ENCODE results near the gene CLCN3. TPM values are rescaled to one million over a fixed set of nuclear protein-coding genes. Genes with fewer than 3 reads are reported as not detected.

The CLCN3 gene
- total RNA-seq, 1 donor from 2014 or later = 58.1 TPM

DNA sequence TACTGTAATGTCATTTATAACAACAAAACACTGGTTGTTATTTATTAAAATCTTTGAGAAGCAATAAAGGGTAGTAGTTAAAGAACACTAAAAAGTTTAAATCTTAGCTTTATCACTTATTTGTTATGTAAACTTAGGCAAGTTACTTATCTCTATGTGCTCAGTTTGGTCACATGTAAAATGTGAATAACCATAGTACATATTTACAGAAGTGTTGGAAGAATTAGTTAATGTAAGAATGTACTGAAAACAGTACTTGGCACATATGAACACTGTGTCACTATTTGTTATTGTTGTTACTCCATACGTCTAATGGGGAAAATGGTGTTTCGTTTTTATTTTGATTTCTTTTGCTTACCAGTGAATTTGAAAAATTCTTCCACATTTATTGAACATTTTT, 17.1 kb upstream of the CLCN3 start:
- H3K4me1 Mint-ChIP-seq (ENCODE audit: low read depth, unreplicated experiment) = no peaks in the 10 kb centered on the region
- no peaks in the 10 kb centered on the region for H3K36me3 Mint-ChIP-seq (ENCODE audit: unreplicated experiment)
- TF ChIP-seq CTCF (IDR thresholded peaks at IDR 0.05; ENCODE audit: partially characterized antibody, unreplicated experiment) = no peak
- no peak for DNase-seq
- no peaks in the 10 kb centered on the region for H3K27me3 Mint-ChIP-seq (ENCODE audit: unreplicated experiment)
- H3K9me3 Mint-ChIP-seq (ENCODE audit: unreplicated experiment) = no peaks in the 10 kb centered on the region
- H3K27ac Mint-ChIP-seq (ENCODE audit: unreplicated experiment) = no peak overlapping the region
- no peak overlapping the region for H3K4me3 Mint-ChIP-seq (ENCODE audit: unreplicated experiment)

- TF ChIP-seq CTCF (IDR thresholded peaks at IDR 0.05; ENCODE audit: partially characterized antibody, unreplicated experiment) = no peak
- no peaks in the 10 kb centered on the region for H3K27me3 Mint-ChIP-seq (ENCODE audit: unreplicated experiment)
- no peaks in the 10 kb centered on the region for H3K36me3 Mint-ChIP-seq (ENCODE audit: unreplicated experiment)
- no peaks in the 10 kb centered on the region for H3K9me3 Mint-ChIP-seq (ENCODE audit: unreplicated experiment)
- no peak overlapping the region for H3K4me3 Mint-ChIP-seq (ENCODE audit: unreplicated experiment)
- no peak for DNase-seq
- no peaks in the 10 kb centered on the region for H3K4me1 Mint-ChIP-seq (ENCODE audit: low read depth, unreplicated experiment)
- no peak overlapping the region for H3K27ac Mint-ChIP-seq (ENCODE audit: unreplicated experiment)
These were observed 16.1 kb upstream of the CLCN3 start for GRCh38 chr4:169604131-169604900.

GRCh38 chr4:169604903-169605331, 15.5 kb upstream of the CLCN3 start:
- Mint-ChIP-seq H3K4me3 (ENCODE audit: unreplicated experiment) (no peak overlapping the region), H3K9me3 (ENCODE audit: unreplicated experiment) (no peaks in the 10 kb centered on the region), H3K27ac (ENCODE audit: unreplicated experiment) (no peak overlapping the region), H3K4me1 (ENCODE audit: low read depth, unreplicated experiment) (no peaks in the 10 kb centered on the region), H3K27me3 (ENCODE audit: unreplicated experiment) (no peaks in the 10 kb centered on the region), H3K36me3 (ENCODE audit: unreplicated experiment) (no peaks in the 10 kb centered on the region)
- DNase-seq = no peak
- no peak for TF ChIP-seq CTCF (IDR thresholded peaks at IDR 0.05; ENCODE audit: partially characterized antibody, unreplicated experiment)

DNA sequence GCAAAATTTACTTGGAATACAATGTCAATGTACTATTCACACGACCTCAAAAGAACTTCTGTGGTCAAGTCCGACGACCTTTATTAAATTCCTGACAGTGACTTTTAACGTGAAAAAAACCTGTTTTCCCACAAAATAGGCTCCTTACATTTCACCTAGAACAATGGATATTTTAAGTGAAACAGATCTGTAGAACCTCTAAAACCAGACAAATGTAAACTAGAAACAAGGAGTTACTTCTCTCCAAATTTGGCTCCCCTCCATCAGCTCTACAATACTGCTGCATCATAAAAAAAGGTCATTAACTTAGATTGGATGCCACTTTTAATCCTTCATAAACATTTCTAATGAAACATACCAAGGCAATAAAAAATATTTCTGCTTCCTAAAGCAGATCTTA, 9.2 kb upstream of the CLCN3 start:
- Mint-ChIP-seq H3K4me3 (ENCODE audit: unreplicated experiment) (peak overlapping the region; percentile 93), H3K9me3 (ENCODE audit: unreplicated experiment) (peaks cover 5% of the 10 kb centered on the region), H3K27ac (ENCODE audit: unreplicated experiment) (no peak overlapping the region), H3K27me3 (ENCODE audit: unreplicated experiment) (no peaks in the 10 kb centered on the region), H3K36me3 (ENCODE audit: unreplicated experiment) (no peaks in the 10 kb centered on the region), H3K4me1 (ENCODE audit: low read depth, unreplicated experiment) (peaks cover 5% of the 10 kb centered on the region)
- no peak for TF ChIP-seq CTCF (IDR thresholded peaks at IDR 0.05; ENCODE audit: partially characterized antibody, unreplicated experiment)
- DNase-seq = no peak

All from glutamatergic neuron (in vitro differentiated cells).